GM18505 (cell line): Measurements from ENCODE around the gene TRIM44.

Experiments used
- ATAC-seq: cut with Tn5 transposase; IDR thresholded peaks from one replicate; pipeline ENCODE4 v1.9.1; 2021; ENCODE audit not compliant: unreplicated experiment
- POLR2A ChIP-seq: IDR thresholded peaks from 4 replicates; pipeline ENCODE4 v1.6.1; 2011; ENCODE audit warnings: borderline replicate concordance; ENCODE audit not compliant: insufficient read depth, insufficient read length; ENCODE audit errors: extremely low read depth

TRIM44 gene

DNA sequence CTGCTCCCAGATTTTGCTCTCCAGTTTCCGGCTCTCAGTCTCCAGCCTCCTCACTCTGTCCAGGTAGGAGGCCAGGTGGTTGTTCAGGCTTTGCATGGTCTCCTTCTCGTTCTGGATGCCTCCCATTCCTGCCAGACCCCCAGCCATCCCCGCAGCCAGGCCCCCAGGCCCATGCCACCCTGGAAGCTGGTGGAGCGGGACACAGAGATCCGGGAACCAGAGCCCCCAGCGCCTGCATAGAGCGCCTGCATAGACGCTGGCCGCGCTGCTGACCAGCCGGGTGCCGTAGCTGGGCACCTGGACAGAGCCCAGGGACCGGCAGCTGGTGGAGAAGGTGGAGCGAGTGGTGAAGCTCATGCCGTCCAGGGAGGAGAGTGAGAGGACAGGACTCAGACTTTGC is 198.6 kb downstream of the TRIM44 start:
- no peak for TF ChIP-seq POLR2A
- ATAC-seq = no peak

DNA sequence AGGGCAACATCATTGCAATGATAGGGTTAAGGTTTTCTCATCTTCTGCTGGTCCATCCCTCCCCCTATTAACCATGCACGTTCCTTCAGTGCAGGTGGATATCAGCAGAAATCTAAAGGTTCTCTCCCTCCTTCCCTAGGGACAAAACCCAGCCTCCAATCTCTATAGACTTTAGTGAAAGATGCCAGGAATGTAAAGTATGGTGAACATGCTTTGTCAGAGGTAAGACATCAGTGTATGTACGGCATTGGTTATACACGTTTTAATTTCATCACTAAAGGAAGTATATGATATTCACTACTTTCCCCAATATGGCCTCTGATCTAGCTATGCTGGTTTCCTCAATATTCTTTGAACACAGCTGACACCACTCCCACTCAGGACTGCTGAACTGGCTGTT is 200.1 kb downstream of the TRIM44 start:
- TF ChIP-seq POLR2A = no peak
- ATAC-seq = no peak

DNA sequence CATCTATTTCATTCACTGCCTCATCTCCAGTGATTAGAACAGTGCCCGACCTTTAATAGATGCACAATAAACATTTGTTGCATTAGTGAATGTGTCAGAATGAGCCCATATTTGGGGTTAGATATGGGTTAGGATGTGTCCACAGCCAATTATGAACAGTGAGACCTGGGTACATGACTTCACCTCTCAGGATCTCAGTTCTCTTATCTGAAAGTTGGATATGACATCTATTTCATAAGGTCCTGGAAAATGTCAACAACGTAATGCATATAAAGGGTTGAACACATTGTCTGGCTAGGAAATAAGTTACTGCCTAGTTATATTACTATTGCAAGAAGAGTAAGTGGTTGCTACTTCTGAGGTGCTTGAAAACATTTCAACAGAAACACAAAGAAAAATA is 201.6 kb downstream of the TRIM44 start:
- ATAC-seq = no peak
- no peak for TF ChIP-seq POLR2A

DNA sequence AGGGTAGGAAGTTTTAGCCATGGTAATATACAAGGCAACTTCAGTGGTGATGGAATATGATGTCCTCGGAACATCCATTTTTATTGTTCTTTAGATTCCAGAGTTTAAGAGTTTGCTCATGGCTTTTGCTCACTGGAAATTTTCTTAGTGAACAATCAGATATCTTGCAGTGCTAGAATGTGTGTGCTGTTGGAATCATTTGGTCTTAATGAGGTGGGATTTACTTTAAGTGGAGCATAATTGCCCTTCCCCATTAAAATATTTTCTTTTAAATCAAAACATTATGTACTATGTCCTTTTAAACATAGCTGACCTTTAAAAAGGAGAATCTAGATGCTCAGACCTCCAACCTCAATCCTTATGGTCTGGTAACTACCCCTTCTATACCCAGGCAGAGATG is 204.0 kb downstream of the TRIM44 start:
- ATAC-seq = no peak

More for the DNA sequence above, 204.0 kb downstream of the TRIM44 start:
- no peak for TF ChIP-seq POLR2A
